HG03432 (cell line): ENCODE measurements around the gene BCL10.

Experiments used
- ATAC-seq: cut with Tn5 transposase; IDR thresholded peaks from one replicate; pipeline ENCODE4 v1.9.1; 2021; ENCODE audit warnings: mild to moderate bottlenecking, moderate library complexity; ENCODE audit not compliant: unreplicated experiment

Gene BCL10

DNA sequence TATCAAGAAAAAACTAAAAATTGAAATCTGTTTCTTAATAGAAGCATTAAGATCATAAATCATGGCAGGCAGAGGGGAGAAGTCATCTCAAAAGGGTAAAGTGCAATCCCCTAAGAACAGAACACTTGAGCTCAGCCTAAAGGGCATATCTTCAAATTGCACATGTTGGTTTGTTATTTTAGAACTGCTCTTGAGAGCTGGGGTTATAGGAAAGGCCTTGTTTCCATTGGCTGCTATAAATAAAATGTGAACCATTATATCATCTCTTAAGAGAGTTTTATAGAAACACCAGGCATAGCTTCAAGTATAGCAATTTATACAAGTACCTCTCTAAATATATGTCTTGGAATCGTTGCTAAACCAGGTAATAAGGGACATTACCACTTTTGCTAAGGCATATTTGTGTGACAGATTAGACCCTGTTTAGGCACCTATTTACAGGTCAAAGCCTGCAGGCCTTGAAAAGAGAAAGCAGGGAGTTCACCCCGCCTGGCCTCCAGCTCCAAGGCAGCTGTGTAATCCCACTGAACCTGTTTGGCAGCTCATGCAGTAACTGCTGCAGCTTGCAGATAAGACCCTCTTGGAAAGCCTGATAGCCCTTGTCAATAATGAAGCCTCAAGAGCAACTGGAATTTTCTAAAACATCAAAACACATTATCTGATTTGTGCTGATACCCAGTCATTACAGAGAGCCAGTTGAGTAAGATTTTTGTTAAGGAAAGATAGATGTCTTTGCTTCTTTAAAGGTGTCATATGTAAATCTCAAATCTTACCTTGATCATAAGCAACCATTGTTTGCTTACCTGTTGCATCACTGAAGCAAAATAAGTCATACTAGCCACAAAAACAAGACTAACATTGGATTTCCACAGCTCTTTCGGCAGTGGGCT is 51.5 kb downstream of the BCL10 start:
- ATAC-seq, result no peak

DNA sequence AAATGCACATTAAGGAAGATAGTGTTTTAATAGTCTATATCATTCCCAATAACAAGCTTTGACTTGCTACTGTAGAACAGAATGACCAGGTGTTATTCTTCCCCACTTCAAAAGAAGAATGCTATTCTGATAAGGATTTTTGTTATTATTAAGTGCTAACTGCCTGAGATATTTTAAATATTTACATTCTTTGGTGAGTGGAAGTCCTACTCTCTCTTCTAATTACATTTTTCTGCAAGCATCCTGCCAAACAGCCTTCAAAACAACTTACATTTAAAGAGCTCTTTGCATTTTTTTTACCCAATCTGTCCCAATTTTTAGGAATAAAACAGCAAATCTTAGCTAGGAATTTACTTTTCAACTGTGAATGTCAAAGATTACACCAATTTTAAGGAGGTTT is 52.1 kb downstream of the BCL10 start:
- no peak for ATAC-seq

DNA sequence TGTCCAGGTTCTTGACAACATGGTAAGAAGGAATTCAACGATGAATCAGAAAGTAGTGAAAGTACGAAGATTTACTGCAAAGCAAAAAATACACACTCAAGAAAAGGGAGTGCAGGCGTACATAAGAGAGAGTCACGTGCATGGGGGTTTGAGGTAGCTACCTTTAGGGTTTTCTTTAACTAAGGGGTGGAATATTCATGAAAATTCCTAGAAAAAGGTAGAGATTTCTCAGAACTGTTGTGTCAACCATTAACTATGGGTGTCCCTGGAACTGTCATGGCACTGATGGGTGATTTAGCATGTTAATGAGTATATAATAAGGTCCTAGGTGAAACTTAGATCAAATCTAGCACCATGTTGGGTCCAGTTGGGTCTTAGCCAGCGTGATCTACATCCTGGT is 53.1 kb downstream of the BCL10 start:
- ATAC-seq, result no peak

DNA sequence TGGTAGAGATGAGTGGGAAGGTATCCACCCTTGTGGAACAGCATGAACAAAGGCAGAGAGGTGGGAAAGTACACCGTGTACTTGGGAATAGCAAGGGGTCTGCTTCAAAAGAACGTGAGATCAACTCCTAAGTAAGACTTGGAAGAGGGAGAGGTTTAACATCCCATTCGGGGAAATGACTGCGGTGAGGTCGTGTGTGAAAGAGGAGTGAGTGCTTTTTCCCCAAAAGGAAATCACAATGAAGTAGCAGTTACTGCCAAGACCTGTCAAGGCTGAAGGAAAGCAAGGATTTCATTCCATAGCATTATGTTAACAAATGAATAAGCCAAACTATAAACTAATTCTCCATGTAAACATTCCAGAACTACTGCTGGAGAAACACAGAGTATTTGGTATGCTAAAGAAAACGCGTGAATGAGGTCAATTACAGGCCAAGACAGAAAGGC is 55.7 kb downstream of the BCL10 start:
- ATAC-seq, result no peak

DNA sequence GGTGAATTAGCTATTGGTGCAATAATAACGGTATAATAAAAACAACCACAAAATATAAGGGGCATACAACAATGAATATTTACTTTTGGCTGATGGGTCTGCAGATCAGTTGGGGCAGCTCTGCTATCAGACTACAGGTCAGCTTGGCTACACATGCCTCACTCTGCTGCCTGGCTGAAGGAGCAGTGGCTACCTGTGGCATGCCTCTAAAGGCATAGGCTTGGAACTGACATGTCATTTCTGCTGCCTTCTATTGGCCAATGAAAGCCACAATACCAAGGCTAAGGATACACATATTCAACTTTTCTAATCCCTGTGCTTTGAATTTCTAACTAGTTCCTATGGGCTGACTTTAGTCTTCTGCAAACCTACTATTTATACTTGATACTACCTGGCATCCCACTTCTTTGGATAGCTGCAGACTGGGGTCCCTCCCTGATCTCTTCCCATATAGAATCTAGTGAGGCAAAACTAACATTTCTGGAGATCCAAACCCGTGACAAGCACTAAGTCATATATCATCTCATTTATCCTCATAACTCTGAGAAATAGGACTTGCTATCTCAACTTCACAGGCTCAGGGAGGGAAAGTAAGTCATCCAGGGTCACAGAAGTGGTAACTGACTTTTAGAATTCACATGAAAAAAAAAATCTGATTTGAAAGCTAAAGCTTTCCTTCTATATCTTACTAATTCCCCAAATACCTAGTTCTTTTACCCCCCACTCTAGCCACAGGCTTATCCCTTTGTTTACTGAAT is 56.4 kb downstream of the BCL10 start:
- ATAC-seq, result no peak

DNA sequence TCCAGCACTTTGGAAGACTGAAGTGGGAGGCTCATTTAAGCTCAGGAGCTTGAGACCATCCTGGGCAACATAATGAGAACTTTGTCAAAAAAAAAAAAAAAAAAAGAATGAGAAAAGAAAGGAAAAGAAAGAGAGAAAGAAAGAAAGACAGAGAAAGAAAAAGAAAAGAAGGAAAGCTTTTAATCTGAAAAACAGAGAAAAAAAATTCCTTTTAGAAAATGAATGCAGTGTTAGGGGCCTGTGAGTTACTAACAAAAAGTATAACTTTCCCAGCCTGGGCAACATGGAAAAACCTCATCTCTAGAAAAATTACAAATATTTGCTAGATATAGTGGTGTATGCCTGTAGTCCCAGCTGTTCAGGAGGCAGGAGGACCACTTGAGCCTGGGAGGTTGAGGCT is 59.7 kb downstream of the BCL10 start:
- no peak for ATAC-seq
